Heart left ventricle (tissue), 16 donors: ENCODE measurements around the gene GRIFIN. TPM values are rescaled to one million over a fixed set of nuclear protein-coding genes. Genes with fewer than 3 reads are reported as not detected.

Source experiments
- ATAC-seq, 4 donors: fragments of 200-7000 bp; cut with Tn5 transposase; one replicate each; pipeline ENCODE4 v1.9.1; 2020 to 2022; ENCODE audit warnings: moderate library complexity in 4 of 4, mild to moderate bottlenecking in 3 of 4, moderate number of reproducible peaks in 1 of 4
- DNase-seq, 5 donors: peaks; one replicate each; pipeline ENCODE4 v3.0.0-alpha.2; 2020
- H3K27ac ChIP-seq, 12 donors: fragments of 200-600 bp; sonication (generic) in 4 of 12; one replicate each; pipeline versions ENCODE4 v1.5.0 to v1.8.0; 2016 to 2022; ENCODE audit warnings: mild to moderate bottlenecking in 2 of 12
- H3K27me3 ChIP-seq, 9 donors: fragments of 200-600 bp; sonication (generic) in 2 of 9; one replicate each; pipeline versions ENCODE4 v1.5.1 to v1.8.0; 2016 to 2022; ENCODE audit warnings: mild to moderate bottlenecking in 3 of 9
- H3K36me3 ChIP-seq, 9 donors: fragments of 200-600 bp; sonication (generic) in 2 of 9; one replicate each; pipeline versions ENCODE4 v1.5.0 to v1.8.0; 2018 to 2022; ENCODE audit warnings: mild to moderate bottlenecking in 2 of 9
- H3K4me1 ChIP-seq, 12 donors: fragments of 200-600 bp; sonication (generic) in 4 of 12; one replicate each; pipeline versions ENCODE4 v1.5.0 to v1.8.0; 2016 to 2022; ENCODE audit warnings: mild to moderate bottlenecking in 3 of 12
- H3K4me3 ChIP-seq, 12 donors: fragments of 200-600 bp; sonication (generic) in 4 of 12; one replicate each; pipeline versions ENCODE4 v1.5.0 to v1.8.0; 2017 to 2022; ENCODE audit warnings: mild to moderate bottlenecking in 9 of 12, moderate library complexity in 4 of 12
- H3K9me3 ChIP-seq, 12 donors: fragments of 200-600 bp; sonication (generic) in 4 of 12; one replicate each; pipeline versions ENCODE4 v1.5.0 to v1.8.0; 2016 to 2022; ENCODE audit warnings: mild to moderate bottlenecking in 1 of 12
- POLR2A ChIP-seq, 2 donors: fragments of 450-650 bp; IDR thresholded peaks; one replicate each; pipeline ENCODE4 v1.6.1; 2017; ENCODE audit warnings: antibody characterized with exemption in 2 of 2, mild to moderate bottlenecking in 2 of 2, moderate library complexity in 2 of 2
- WGBS, 4 donors: extraction: QIAGEN DNeasy Blood & Tissue Kit in 2 of 4; methylation state at CpG; one replicate each; pipeline versions ENCODE4 v1.1.5 to v1.1.7; 2013 to 2018; 5-methylcytosine and 5-hydroxymethylcytosine counted together
- intact Hi-C, 10 donors: fragments of 100-400 bp; cut with DNase I; formaldehyde crosslinking; loops; one replicate each; pipeline versions ENCODE4 v1.11.1 to v1.14.2; 2022
- polyA plus RNA-seq, 2 donors: library from polyadenylated mRNA; stranded (reverse); fragments of 200-250 nt; gene quantifications; one replicate each; pipeline ENCODE4 v1.2.3, GENCODE V29; 2013
- total RNA-seq, 9 donors: library from RNA; depleted of rRNA in 2 of 9; stranded (reverse); fragments of >200 nt in 2 of 9; fragmentation: NEBNext Ultra II Directional in 3 of 9; extraction: Animal tissue kit (Norgen Biotek cat#: 25700) in 3 of 9; gene quantifications; one replicate each; pipeline versions ENCODE4 v1.1.0 to v1.2.4, GENCODE V29; 2016 to 2023
- TF ChIP-seq, protein P1 (sequence below), 12 donors: fragments of 200-600 bp; sonication (generic) in 4 of 12; IDR thresholded peaks; one replicate each; pipeline versions ENCODE4 v1.5.0 to v1.8.0; 2018 to 2022; ENCODE audit warnings: antibody characterized with exemption in 12 of 12, mild to moderate bottlenecking in 5 of 12
- donor health status: ischemic (EF 13 %, LVEDD 7.1; RV severe dilation, severe dysfunction).
- donor health status: healthy with polysubstance abuse.
- donor health status: DM: no; HTN: yes; CAD: no.
- donor health status: DM: no; HTN: no; CAD: no.
- donor health status: ischemic (EF 25% LVEDD 6.9; RV normal size, moderate dysfunction).
- donor health status: ischemic (EF 25% LVEDD 5.7; RV mildly dilated, moderate dysfunction).
- donor health status: healthy.
- donor health status: DM: yes; HTN: yes; CAD: no.
- donor health status: ischemic (EF 35%, LVEDD 5.7; RV mildly dilated, moderate dysfunction).
- donor health status: nonischemic (EF 11% LVEDD 7.7; RV severe dilation, severe dysfunction).
- donor health status: DM: yes; HTN: yes; CAD: no.
- donor health status: PGD.
- donor health status: ischemic (EF 29% LVEDD 5.4; RV normal size, mild dysfunction).
- donor health status: nonischemic (EF 23%, LVEDD 6.1; RV moderate dilation, normal function).

Gene GRIFIN
- total and polyA plus RNA-seq, 11 donors, result not detected

- Histone ChIP-seq H3K36me3 (no peaks in the 10 kb centered on the region), H3K27ac (peak overlapping the region in 11 of 12 donors; percentile 10 to 78 (median 61)), H3K27me3 (no peaks in the 10 kb centered on the region), H3K4me3 (no peak overlapping the region), H3K4me1 (peaks cover 14 to 49% (median 38%) of the 10 kb centered on the region in 12 donors), H3K9me3 (peaks cover 0 to 9% (median 7%) of the 10 kb centered on the region in 12 donors)
- intact Hi-C loops, result loop anchor here in 2 of 10 donors (5.0 to 10.0 kb wide), 2 partner anchors 35 to 67 kb away; partner anchors contain the start of genes BRAT1 (in 1 of the 2) and IQCE (in 1 of the 2)
- 21 to 34% (median 27%) methylated on average over 5 to 14 of the region's 14 CpGs for WGBS, 4 donors
- ATAC-seq (peak; percentile 43 to 62 (median 50)), DNase-seq (peak; percentile 65 to 83 (median 77))
- TF ChIP-seq POLR2A (IDR thresholded peaks at IDR 0.05), result no peak
- TF ChIP-seq, protein P1, sequence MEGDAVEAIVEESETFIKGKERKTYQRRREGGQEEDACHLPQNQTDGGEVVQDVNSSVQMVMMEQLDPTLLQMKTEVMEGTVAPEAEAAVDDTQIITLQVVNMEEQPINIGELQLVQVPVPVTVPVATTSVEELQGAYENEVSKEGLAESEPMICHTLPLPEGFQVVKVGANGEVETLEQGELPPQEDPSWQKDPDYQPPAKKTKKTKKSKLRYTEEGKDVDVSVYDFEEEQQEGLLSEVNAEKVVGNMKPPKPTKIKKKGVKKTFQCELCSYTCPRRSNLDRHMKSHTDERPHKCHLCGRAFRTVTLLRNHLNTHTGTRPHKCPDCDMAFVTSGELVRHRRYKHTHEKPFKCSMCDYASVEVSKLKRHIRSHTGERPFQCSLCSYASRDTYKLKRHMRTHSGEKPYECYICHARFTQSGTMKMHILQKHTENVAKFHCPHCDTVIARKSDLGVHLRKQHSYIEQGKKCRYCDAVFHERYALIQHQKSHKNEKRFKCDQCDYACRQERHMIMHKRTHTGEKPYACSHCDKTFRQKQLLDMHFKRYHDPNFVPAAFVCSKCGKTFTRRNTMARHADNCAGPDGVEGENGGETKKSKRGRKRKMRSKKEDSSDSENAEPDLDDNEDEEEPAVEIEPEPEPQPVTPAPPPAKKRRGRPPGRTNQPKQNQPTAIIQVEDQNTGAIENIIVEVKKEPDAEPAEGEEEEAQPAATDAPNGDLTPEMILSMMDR (IDR thresholded peaks at IDR 0.05), result no peak
Observed at GRCh38 chr7:2487586-2488271, 11.5 kb upstream of the GRIFIN start.

GRCh38 chr7:2484868-2485267 is 8.7 kb upstream of the GRIFIN start:
- H3K9me3 ChIP-seq, result peaks cover 0 to 11% (median 8%) of the 10 kb centered on the region in 12 donors
- TF ChIP-seq, protein P1 (IDR thresholded peaks at IDR 0.05), result no peak
- TF ChIP-seq POLR2A (IDR thresholded peaks at IDR 0.05), result no peak
- DNase-seq, result no peak
- ATAC-seq, result no peak
- peaks cover 14 to 47% (median 32%) of the 10 kb centered on the region in 12 donors for H3K4me1 ChIP-seq
- intact Hi-C loops, result loop anchor here in 4 of 10 donors (5.0 to 10.0 kb wide), 3 partner anchors 32 to 70 kb away; partner anchors contain the start of genes BRAT1 (in 1 of the 4), IQCE (in 1 of the 4) and LFNG (in 1 of the 4)
- H3K36me3 ChIP-seq, result no peaks in the 10 kb centered on the region
- peaks cover 0 to 5% (median 0%) of the 10 kb centered on the region in 9 donors for H3K27me3 ChIP-seq
- H3K4me3 ChIP-seq, result no peak overlapping the region
- H3K27ac ChIP-seq, result no peak overlapping the region
- 84 to 87% (median 86%) methylated on average over 12 of the region's 12 CpGs for whole genome bisulfite sequencing, 4 donors

- Histone ChIP-seq H3K27ac (no peak overlapping the region), H3K4me1 (peaks cover 8 to 47% (median 29%) of the 10 kb centered on the region in 12 donors), H3K27me3 (peaks cover 0 to 5% (median 0%) of the 10 kb centered on the region in 9 donors), H3K4me3 (no peak overlapping the region), H3K9me3 (peaks cover 0 to 11% (median 8%) of the 10 kb centered on the region in 12 donors), H3K36me3 (no peaks in the 10 kb centered on the region)
- ATAC-seq (peak; percentile 31 to 78 (median 35)), DNase-seq (peak in 2 of 5 donors; percentile 45)
- intact Hi-C loops, result loop anchor here in 3 of 10 donors (5.0 to 10.0 kb wide), 3 partner anchors 34 to 71 kb away; partner anchors contain the start of genes BRAT1 (in 1 of the 3), IQCE (in 1 of the 3) and LFNG (in 1 of the 3)
- TF ChIP-seq POLR2A (IDR thresholded peaks at IDR 0.05), result no peak
- TF ChIP-seq, protein P1 (IDR thresholded peaks at IDR 0.05), result no peak
- WGBS, 4 donors, result 47 to 55% (median 50%) methylated on average over 5 of the region's 5 CpGs
Observed at GRCh38 chr7:2483494-2483893, 7.3 kb upstream of the GRIFIN start.
